Nephron progenitor cell (in vitro differentiated cells): ENCODE results near the gene UBE2H.
A peak's percentile ranks its signal among the peaks of the same experiment; 100 is the strongest.

ENCODE experiments used
- DNase-seq: peaks from one replicate; pipeline ENCODE4 v3.0.0; 2021
- H3K27ac Mint-ChIP-seq: 2 replicates; pipeline ENCODE4 v1.8.0; 2021; ENCODE audit warnings: mild to moderate bottlenecking, moderate library complexity, mixed read lengths
- H3K27me3 Mint-ChIP-seq: 2 replicates; pipeline ENCODE4 v1.8.0; 2021; ENCODE audit warnings: mild to moderate bottlenecking, low read depth, mixed read lengths; ENCODE audit not compliant: poor library complexity
- H3K36me3 Mint-ChIP-seq: 2 replicates; pipeline ENCODE4 v1.8.0; 2021; ENCODE audit warnings: low read depth, mixed read lengths
- H3K4me1 Mint-ChIP-seq: 2 replicates; pipeline ENCODE4 v1.8.0; 2021; ENCODE audit warnings: mixed read lengths
- H3K4me3 Mint-ChIP-seq: 2 replicates; pipeline ENCODE4 v1.8.0; 2021; ENCODE audit warnings: mild to moderate bottlenecking, moderate library complexity, mixed read lengths
- H3K9me3 Mint-ChIP-seq: 2 replicates; pipeline ENCODE4 v1.8.0; 2021; ENCODE audit warnings: mild to moderate bottlenecking, moderate library complexity, mixed read lengths
- CTCF ChIP-seq: fragments of 200-600 bp; sonication (generic); IDR thresholded peaks from 2 replicates; pipeline ENCODE4 v1.5.0; 2021; ENCODE audit warnings: antibody characterized with exemption

The UBE2H gene

GRCh38 chr7:129913428-129913827 is 39.3 kb downstream of the UBE2H start:
- H3K27ac Mint-ChIP-seq: peak overlapping the region; percentile 61
- H3K9me3 Mint-ChIP-seq: no peaks in the 10 kb centered on the region

GRCh38 chr7:129911790-129912189 is 41.0 kb downstream of the UBE2H start:
- TF ChIP-seq CTCF: no peak
- Mint-ChIP-seq H3K36me3 (peaks cover 91% of the 10 kb centered on the region), H3K4me3 (no peak overlapping the region), H3K27me3 (no peaks in the 10 kb centered on the region), H3K9me3 (no peaks in the 10 kb centered on the region), H3K4me1 (peaks cover 45% of the 10 kb centered on the region), H3K27ac (no peak overlapping the region)
- no peak for DNase-seq

More at GRCh38 chr7:129913428-129913827, 39.3 kb downstream of the UBE2H start:
- no peak overlapping the region for H3K4me3 Mint-ChIP-seq
- H3K27me3 Mint-ChIP-seq: no peaks in the 10 kb centered on the region
- DNase-seq: no peak
- peaks cover 88% of the 10 kb centered on the region for H3K36me3 Mint-ChIP-seq
- peaks cover 48% of the 10 kb centered on the region for H3K4me1 Mint-ChIP-seq
- no peak for TF ChIP-seq CTCF

GRCh38 chr7:129909669-129910068 is 43.1 kb downstream of the UBE2H start:
- no peak for TF ChIP-seq CTCF
- H3K36me3 Mint-ChIP-seq: peaks cover 93% of the 10 kb centered on the region
- no peaks in the 10 kb centered on the region for H3K27me3 Mint-ChIP-seq
- H3K4me1 Mint-ChIP-seq: peaks cover 37% of the 10 kb centered on the region
- no peak overlapping the region for H3K4me3 Mint-ChIP-seq
- no peak overlapping the region for H3K27ac Mint-ChIP-seq
- no peaks in the 10 kb centered on the region for H3K9me3 Mint-ChIP-seq
- DNase-seq: no peak

- Mint-ChIP-seq H3K9me3 (no peaks in the 10 kb centered on the region), H3K4me3 (no peak overlapping the region), H3K4me1 (peaks cover 37% of the 10 kb centered on the region), H3K27me3 (no peaks in the 10 kb centered on the region), H3K27ac (no peak overlapping the region), H3K36me3 (peaks cover 88% of the 10 kb centered on the region)
- no peak for DNase-seq
- TF ChIP-seq CTCF: no peak
Observed at GRCh38 chr7:129908181-129908580, 44.6 kb downstream of the UBE2H start.

GRCh38 chr7:129907122-129907736 is 45.5 kb downstream of the UBE2H start:
- H3K27me3 Mint-ChIP-seq: no peaks in the 10 kb centered on the region
- peak overlapping the region; percentile 6 for H3K27ac Mint-ChIP-seq
- no peaks in the 10 kb centered on the region for H3K9me3 Mint-ChIP-seq
- H3K36me3 Mint-ChIP-seq: peaks cover 94% of the 10 kb centered on the region
- no peak overlapping the region for H3K4me3 Mint-ChIP-seq
- no peak for DNase-seq
- no peak for TF ChIP-seq CTCF
- H3K4me1 Mint-ChIP-seq: peaks cover 37% of the 10 kb centered on the region

GRCh38 chr7:129906700-129907099 is 46.1 kb downstream of the UBE2H start:
- DNase-seq: no peak
- TF ChIP-seq CTCF: no peak
- H3K4me1 Mint-ChIP-seq: peaks cover 37% of the 10 kb centered on the region
- H3K9me3 Mint-ChIP-seq: no peaks in the 10 kb centered on the region
- H3K4me3 Mint-ChIP-seq: no peak overlapping the region
- H3K36me3 Mint-ChIP-seq: peaks cover 92% of the 10 kb centered on the region
- no peaks in the 10 kb centered on the region for H3K27me3 Mint-ChIP-seq
- H3K27ac Mint-ChIP-seq: peak overlapping the region; percentile 6
